Body of pancreas (tissue), 4 donors: ENCODE measurements around the gene METTL4.

Experiments
- POLR2A ChIP-seq, 3 donors: fragments of 450-650 bp; IDR thresholded peaks; one replicate each; pipeline ENCODE4 v1.6.1; 2016; ENCODE audit warnings: antibody characterized with exemption in 3 of 3, mild to moderate bottlenecking in 2 of 3
- TF ChIP-seq, protein P1 (sequence below), 7 experiments: fragments of 450-650 bp in 4 of 7; fragments of 200-600 bp in 3 of 7; sonication (generic) in 3 of 7; IDR thresholded peaks; one replicate each; pipeline ENCODE4 v1.5.1; 2016 to 2019; ENCODE audit warnings: antibody characterized with exemption in 7 of 7

DNA sequence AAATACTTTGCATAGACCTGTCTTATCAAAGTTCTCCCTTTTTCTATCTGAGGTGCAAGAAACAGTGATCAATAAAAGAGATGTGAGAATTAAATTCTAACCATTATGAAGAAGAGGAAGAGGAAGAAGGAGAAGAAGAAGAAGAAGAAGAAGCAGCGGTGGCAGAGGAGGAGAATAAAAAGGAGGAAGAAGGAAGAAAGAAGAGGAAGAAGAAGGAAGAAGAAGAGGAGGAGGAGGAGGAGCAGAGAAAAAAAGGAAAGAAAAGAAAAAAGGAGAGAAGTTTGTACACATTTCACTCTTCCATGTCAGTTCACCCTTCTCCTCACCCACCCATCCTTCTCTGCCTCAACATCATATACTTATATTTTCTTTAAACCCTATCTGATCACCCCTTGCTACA lies 68.4 kb downstream of the METTL4 start:
- TF ChIP-seq, protein P1, sequence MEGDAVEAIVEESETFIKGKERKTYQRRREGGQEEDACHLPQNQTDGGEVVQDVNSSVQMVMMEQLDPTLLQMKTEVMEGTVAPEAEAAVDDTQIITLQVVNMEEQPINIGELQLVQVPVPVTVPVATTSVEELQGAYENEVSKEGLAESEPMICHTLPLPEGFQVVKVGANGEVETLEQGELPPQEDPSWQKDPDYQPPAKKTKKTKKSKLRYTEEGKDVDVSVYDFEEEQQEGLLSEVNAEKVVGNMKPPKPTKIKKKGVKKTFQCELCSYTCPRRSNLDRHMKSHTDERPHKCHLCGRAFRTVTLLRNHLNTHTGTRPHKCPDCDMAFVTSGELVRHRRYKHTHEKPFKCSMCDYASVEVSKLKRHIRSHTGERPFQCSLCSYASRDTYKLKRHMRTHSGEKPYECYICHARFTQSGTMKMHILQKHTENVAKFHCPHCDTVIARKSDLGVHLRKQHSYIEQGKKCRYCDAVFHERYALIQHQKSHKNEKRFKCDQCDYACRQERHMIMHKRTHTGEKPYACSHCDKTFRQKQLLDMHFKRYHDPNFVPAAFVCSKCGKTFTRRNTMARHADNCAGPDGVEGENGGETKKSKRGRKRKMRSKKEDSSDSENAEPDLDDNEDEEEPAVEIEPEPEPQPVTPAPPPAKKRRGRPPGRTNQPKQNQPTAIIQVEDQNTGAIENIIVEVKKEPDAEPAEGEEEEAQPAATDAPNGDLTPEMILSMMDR (IDR thresholded peaks at IDR 0.05): no peak
- no peak for TF ChIP-seq POLR2A (IDR thresholded peaks at IDR 0.05)
